HepG2 (cell line): ENCODE measurements around the gene TADA2A. TPM values are rescaled to one million over a fixed set of nuclear protein-coding genes. Genes with fewer than 3 reads are reported as not detected.
A peak's percentile ranks its signal among the peaks of the same experiment; 100 is the strongest.

ENCODE experiments used
- BCL6 ChIP-seq: IDR thresholded peaks from 2 replicates; pipeline ENCODE4 v1.6.1; 2016; ENCODE audit warnings: missing genetic modification reagents, missing compliant biosample characterization
- DMAP1 ChIP-seq: IDR thresholded peaks from 2 replicates; pipeline ENCODE4 v1.6.1; 2016
- ETS1 ChIP-seq: sonication (generic); formaldehyde crosslinking; IDR thresholded peaks from 2 replicates; pipeline ENCODE4 v1.4.0; 2020; ENCODE audit warnings: missing genetic modification reagents
- FOXO4 ChIP-seq: sonication (generic); formaldehyde crosslinking; conservative IDR thresholded peaks from 2 replicates; pipeline ENCODE4 v1.8.1; 2023; ENCODE audit warnings: missing genetic modification reagents
- GATAD1 ChIP-seq: IDR thresholded peaks from 2 replicates; pipeline ENCODE4 v1.6.1; 2016; ENCODE audit warnings: missing genetic modification reagents, missing compliant biosample characterization
- GLI4 ChIP-seq: sonication (generic); formaldehyde crosslinking; IDR thresholded peaks from 2 replicates; pipeline ENCODE4 v1.5.1; 2020; ENCODE audit warnings: missing genetic modification reagents, mild to moderate bottlenecking, moderate library complexity, borderline replicate concordance
- KMT2A ChIP-seq: sonication (generic); formaldehyde crosslinking; IDR thresholded peaks from 2 replicates; pipeline ENCODE4 v1.4.0; 2020; ENCODE audit warnings: missing genetic modification reagents
- SNAPC2 ChIP-seq: sonication (generic); formaldehyde crosslinking; IDR thresholded peaks from 2 replicates; pipeline ENCODE4 v1.8.1; 2022; ENCODE audit warnings: mild to moderate bottlenecking, missing genetic modification reagents
- TOE1 ChIP-seq: sonication (generic); formaldehyde crosslinking; IDR thresholded peaks from 2 replicates; pipeline ENCODE4 v1.4.0; 2020; ENCODE audit warnings: mild to moderate bottlenecking, missing genetic modification reagents
- ZNF121 ChIP-seq: sonication (generic); formaldehyde crosslinking; IDR thresholded peaks from 2 replicates; pipeline ENCODE4 v1.5.0; 2020; ENCODE audit warnings: mild to moderate bottlenecking, missing genetic modification reagents
- ZNF253 ChIP-seq: sonication (generic); formaldehyde crosslinking; IDR thresholded peaks from 2 replicates; pipeline ENCODE4 v1.8.0; 2022; ENCODE audit warnings: mild to moderate bottlenecking, missing genetic modification reagents, borderline replicate concordance
- ZNF318 ChIP-seq: sonication (generic); formaldehyde crosslinking; IDR thresholded peaks from 2 replicates; pipeline ENCODE4 v1.4.0; 2020; ENCODE audit warnings: mild to moderate bottlenecking, missing genetic modification reagents
- ZNF574 ChIP-seq: sonication (generic); formaldehyde crosslinking; IDR thresholded peaks from 2 replicates; pipeline ENCODE4 v1.4.0; 2020; ENCODE audit warnings: missing genetic modification reagents
- ZNF720 ChIP-seq: sonication (generic); formaldehyde crosslinking; IDR thresholded peaks from 2 replicates; pipeline ENCODE4 v1.4.0; 2020; ENCODE audit warnings: missing genetic modification reagents
- ZSCAN29 ChIP-seq: sonication (generic); formaldehyde crosslinking; conservative IDR thresholded peaks from 2 replicates; pipeline ENCODE4 v1.4.0; 2020; ENCODE audit warnings: mild to moderate bottlenecking, missing genetic modification reagents
- polyA plus RNA-seq, 8 experiments: library from polyadenylated mRNA; depleted of rRNA in 3 of 8; stranded (reverse) in 7 of 8; unstranded in 1 of 8; fragments of >200 nt; fragmentation: Illumina TruSeq in 4 of 8; extraction: Trizol in 4 of 8; gene quantifications; 2 replicates each; pipeline versions ENCODE4 v1.2.1 to v1.2.3, GENCODE V29; 2011 to 2016; ENCODE audit warnings: low read depth in 4 of 8, missing spikeins in 1 of 8, mixed read lengths in 1 of 8; ENCODE audit not compliant: insufficient read depth in 1 of 8
- total RNA-seq, 5 experiments: library from RNA; depleted of rRNA; stranded (reverse); fragments of >200 nt; fragmentation: Illumina TruSeq; extraction: Trizol; gene quantifications; 2 replicates each; pipeline ENCODE4 v1.2.3, GENCODE V29; 2016; ENCODE audit warnings: low read depth in 1 of 5

TADA2A gene
- total and polyA plus RNA-seq, 2 of the 13 experiments (the other 11 are each of a cell fraction or from before 2014, with no cell fraction given), result 8.0 to 14.0 TPM

DNA sequence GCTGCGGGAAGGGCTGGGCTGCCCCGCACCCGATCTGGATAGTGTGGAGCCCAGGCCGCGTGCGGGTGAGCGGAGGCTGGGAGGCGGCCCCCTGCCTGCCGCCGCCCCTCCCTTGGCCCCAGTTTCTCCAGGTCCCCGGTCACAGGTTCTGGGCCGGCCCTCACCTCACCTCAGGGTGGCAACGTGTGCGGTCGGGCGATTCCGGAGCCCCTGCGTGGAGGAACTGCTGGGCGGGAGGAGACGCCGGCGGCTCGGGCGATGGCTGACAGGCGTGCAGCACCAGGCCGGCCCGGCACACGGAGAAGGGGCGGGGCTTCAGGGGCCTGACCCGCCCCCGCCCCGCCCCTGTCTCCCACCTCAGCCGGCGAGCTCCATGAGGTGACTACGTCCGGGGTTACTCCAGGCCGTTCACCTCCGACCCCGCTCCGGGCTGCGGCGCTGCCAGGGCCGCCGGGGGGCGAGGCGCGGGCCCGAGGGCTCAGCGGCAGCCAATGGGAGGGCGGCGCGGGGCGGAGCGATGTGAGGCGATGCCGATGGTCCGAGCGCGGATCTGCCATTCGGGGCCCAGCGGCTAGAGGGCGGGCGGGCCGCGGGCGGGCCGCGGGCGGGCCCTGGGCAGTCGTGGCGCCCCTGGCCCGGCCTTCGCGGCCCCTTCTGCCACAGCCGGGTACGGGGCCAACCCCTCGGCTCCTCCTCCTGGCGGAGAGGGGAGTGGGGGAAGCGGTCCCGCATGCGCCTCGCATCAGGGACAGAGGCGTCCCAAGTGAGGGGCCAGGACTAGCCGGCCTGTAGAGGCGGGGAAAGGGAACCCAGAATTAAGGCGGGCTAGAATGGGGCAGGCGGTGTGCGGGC is 47.6 kb upstream of the TADA2A start (continued):
- TF ChIP-seq ZNF318 (CRISPR knock-in tag) (no peak), DMAP1 (CRISPR knock-in tag) (peak; percentile 86; the same call in 1 of the 2 replicates), TOE1 (no peak), ZNF574 (CRISPR knock-in tag) (peak; percentile 50), ZNF720 (no peak), ZNF121 (CRISPR knock-in tag) (peak; percentile 41; the same call in 1 of the 2 replicates), KMT2A (CRISPR knock-in tag) (peak; percentile 76; the same call in 1 of the 2 replicates), ZSCAN29 (no peak), FOXO4 (CRISPR knock-in tag) (no peak), ZNF253 (peak; percentile 76; the same call in 1 of the 2 replicates), GATAD1 (CRISPR knock-in tag) (no peak; the same call in 1 of the 2 replicates), BCL6 (CRISPR knock-in tag) (peak; percentile 48; the same call in 1 of the 2 replicates), ETS1 (CRISPR knock-in tag) (no peak), GLI4 (CRISPR knock-in tag) (peak; percentile 90; the same call in 1 of the 2 replicates), SNAPC2 (0 out of 2 replicates have a peak, but pooled peaks have one; percentile 28)
